ENCODE measurements around the gene MCU.

DNA sequence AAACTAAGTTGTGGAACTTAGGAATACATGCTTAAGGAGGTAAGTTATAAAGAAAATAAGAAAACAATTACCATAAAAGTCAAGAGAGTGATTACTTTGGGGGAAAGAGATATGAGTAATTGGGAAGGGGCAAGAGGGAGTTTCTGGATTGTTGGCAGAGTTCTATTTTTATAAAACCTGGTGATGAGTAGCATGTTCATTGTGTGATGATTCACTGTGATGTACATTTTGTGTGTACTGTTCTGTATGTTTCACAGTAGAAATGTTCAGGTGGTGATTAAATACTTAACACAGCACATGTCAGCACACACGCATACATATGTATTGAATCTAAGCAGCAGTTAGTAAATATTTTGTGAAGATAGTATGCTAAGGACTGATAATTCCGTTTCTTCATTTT lies 191.9 kb downstream of the MCU start:
- TF ChIP-seq, protein P1, sequence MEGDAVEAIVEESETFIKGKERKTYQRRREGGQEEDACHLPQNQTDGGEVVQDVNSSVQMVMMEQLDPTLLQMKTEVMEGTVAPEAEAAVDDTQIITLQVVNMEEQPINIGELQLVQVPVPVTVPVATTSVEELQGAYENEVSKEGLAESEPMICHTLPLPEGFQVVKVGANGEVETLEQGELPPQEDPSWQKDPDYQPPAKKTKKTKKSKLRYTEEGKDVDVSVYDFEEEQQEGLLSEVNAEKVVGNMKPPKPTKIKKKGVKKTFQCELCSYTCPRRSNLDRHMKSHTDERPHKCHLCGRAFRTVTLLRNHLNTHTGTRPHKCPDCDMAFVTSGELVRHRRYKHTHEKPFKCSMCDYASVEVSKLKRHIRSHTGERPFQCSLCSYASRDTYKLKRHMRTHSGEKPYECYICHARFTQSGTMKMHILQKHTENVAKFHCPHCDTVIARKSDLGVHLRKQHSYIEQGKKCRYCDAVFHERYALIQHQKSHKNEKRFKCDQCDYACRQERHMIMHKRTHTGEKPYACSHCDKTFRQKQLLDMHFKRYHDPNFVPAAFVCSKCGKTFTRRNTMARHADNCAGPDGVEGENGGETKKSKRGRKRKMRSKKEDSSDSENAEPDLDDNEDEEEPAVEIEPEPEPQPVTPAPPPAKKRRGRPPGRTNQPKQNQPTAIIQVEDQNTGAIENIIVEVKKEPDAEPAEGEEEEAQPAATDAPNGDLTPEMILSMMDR (IDR thresholded peaks at IDR 0.05), result no peak
- TF ChIP-seq EZH2 (IDR thresholded peaks at IDR 0.05) (no peak), EZH2phosphoT487 (IDR thresholded peaks at IDR 0.05) (no peak)

Data from neural progenitor cell (in vitro differentiated cells).